Kidney epithelial cell (primary cell): ENCODE measurements around the gene JARID2. TPM values are rescaled to one million over a fixed set of nuclear protein-coding genes. Genes with fewer than 3 reads are reported as not detected.

Experiments used
- DNase-seq: peaks from one replicate; pipeline ENCODE4 v3.0.0-alpha.2; 2010; ENCODE audit warnings: low read depth
- H3K27me3 ChIP-seq: 2 replicates; pipeline ENCODE4 v1.6.0; 2011; ENCODE audit warnings: low read length; ENCODE audit not compliant: control insufficient read depth, insufficient read depth
- H3K36me3 ChIP-seq: 2 replicates; pipeline ENCODE4 v1.5.1; 2011; ENCODE audit warnings: low read length; ENCODE audit not compliant: control insufficient read depth, insufficient read depth
- H3K4me3 ChIP-seq: 2 replicates; pipeline ENCODE4 v1.5.1; 2011; ENCODE audit warnings: low read depth, mild to moderate bottlenecking, control low read depth, low read length
- total RNA-seq: library from RNA; depleted of rRNA; stranded (reverse); fragments of >200 nt; gene quantifications from 2 replicates; pipeline ENCODE4 v1.2.3, GENCODE V29; 2015
- TF ChIP-seq, protein P1 (sequence below): IDR thresholded peaks from 2 replicates; pipeline ENCODE4 v1.5.1; 2011; ENCODE audit warnings: mild to moderate bottlenecking, moderate library complexity, low read length, control low read depth, inconsistent platforms; ENCODE audit not compliant: insufficient read depth, poor library complexity, severe bottlenecking

The JARID2 gene
- total RNA-seq, 1 donor from 2014 or later = 15.2 TPM

DNA sequence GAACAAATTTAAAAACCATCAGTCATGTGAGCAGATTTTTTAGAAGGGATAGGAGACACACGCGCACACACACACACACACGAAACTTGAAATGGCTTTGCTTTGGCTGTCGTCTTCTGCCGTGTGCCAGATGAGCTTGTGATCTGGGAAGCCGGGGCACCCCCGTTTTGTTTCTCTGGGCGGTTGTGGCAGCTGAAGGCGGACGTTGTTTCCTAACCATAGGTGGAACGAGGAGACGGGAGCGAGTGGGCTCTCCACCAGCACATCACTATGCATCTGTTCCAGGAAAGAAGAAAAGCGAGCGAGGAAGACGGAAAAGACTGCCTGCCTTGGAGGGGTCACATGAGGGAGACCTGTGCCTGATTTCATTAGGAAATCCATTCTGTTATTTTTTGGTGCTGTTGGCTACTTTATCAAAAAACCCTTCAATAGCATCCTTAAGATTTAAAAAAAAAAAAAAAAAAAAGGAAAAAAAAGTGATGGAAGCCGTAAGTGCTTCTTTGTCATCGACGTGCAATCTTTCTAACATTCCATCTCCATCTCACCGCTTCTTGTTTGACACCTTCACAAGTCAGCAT lies 274.8 kb downstream of the JARID2 start:
- Histone ChIP-seq H3K27me3 (no peaks in the 10 kb centered on the region), H3K4me3 (no peak overlapping the region), H3K36me3 (no peaks in the 10 kb centered on the region)
- no peak for DNase-seq
- TF ChIP-seq, protein P1, sequence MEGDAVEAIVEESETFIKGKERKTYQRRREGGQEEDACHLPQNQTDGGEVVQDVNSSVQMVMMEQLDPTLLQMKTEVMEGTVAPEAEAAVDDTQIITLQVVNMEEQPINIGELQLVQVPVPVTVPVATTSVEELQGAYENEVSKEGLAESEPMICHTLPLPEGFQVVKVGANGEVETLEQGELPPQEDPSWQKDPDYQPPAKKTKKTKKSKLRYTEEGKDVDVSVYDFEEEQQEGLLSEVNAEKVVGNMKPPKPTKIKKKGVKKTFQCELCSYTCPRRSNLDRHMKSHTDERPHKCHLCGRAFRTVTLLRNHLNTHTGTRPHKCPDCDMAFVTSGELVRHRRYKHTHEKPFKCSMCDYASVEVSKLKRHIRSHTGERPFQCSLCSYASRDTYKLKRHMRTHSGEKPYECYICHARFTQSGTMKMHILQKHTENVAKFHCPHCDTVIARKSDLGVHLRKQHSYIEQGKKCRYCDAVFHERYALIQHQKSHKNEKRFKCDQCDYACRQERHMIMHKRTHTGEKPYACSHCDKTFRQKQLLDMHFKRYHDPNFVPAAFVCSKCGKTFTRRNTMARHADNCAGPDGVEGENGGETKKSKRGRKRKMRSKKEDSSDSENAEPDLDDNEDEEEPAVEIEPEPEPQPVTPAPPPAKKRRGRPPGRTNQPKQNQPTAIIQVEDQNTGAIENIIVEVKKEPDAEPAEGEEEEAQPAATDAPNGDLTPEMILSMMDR = no peak

DNA sequence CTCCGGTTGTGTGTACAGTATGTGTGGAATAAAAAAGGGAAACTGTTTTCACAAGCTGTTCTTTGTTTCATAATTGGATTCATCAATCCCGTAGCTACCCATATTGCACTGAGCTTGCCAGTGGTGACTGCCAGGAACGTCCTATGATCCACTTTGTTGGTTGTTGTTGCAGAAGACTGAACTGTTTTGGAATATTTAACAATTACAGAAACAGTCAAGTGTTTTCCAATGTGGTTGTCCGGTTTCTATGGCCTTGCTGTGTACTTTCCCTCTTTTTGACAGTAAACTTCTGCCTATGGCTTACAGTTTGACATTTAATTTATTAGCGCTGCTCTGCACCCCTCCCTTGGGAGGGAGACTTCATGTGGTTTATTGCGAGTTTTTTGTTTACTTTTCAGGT lies 275.7 kb downstream of the JARID2 start:
- H3K27me3 ChIP-seq = no peaks in the 10 kb centered on the region
- no peak overlapping the region for H3K4me3 ChIP-seq
- H3K36me3 ChIP-seq = no peaks in the 10 kb centered on the region
- DNase-seq = no peak
- TF ChIP-seq, protein P1 = no peak

DNA sequence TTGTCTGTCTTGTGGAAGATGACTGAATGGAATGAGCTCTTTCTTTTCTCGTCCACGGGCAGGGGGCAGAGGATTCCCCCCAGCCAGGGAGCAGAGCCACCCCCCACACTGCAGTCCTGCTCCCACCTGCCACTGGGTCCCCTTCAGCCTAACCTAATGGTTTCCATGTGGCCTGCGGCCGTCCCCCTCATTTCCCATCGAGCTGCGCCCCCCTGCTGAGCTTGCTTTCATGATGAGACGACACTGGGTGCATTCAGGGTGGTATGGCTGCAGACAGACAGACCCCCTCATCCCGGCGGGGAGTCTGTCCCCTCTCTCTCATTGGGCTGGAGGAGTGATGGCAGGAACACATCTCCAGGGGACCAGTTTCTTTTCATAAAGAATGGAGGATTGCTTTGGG lies 276.2 kb downstream of the JARID2 start:
- TF ChIP-seq, protein P1 = no peak
- no peaks in the 10 kb centered on the region for H3K36me3 ChIP-seq
- DNase-seq = no peak
- no peaks in the 10 kb centered on the region for H3K27me3 ChIP-seq
- H3K4me3 ChIP-seq = no peak overlapping the region

- TF ChIP-seq, protein P1 = no peak
- no peak for DNase-seq
- Histone ChIP-seq H3K27me3 (no peaks in the 10 kb centered on the region), H3K36me3 (no peaks in the 10 kb centered on the region), H3K4me3 (no peak overlapping the region)
Measured at GRCh38 chr6:15522427-15522826, 276.6 kb downstream of the JARID2 start.

DNA sequence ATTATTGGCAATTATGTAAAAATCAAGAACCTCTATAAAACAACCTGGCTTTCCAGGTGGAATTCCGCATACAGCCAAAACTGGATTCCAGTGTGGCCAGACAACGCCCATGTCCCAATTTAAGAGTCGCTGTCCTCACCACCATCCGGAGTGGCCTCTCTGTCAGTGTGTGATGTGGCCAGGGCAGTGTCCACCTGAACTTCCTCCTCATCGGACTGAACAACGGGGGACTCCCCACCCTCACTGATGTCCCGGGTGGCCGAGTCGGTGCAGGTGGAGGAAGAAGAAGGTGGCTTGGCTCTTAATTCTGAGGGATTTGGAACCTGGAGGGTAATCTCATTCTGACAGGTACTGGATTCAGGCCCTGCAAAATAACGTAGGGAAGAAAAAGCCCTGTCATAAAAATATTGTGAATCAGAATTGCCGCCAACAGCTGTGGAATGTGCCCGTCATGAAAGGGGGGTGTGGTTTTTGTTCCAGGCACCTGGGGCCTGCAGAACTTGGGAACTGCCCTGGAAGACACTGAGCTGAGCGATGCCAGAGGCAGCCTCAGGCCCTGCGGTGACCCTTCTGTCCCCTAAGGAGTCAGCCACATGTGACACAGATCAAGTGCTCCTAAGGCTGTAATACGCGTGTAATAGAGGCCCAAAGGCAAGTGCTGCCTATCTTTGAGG lies 277.1 kb downstream of the JARID2 start:
- Histone ChIP-seq H3K36me3 (no peaks in the 10 kb centered on the region), H3K4me3 (no peak overlapping the region), H3K27me3 (no peaks in the 10 kb centered on the region)
- DNase-seq = no peak
- TF ChIP-seq, protein P1 = no peak
